B cell (primary cell): Measurements from ENCODE around the gene RPL32. TPM values are rescaled to one million over a fixed set of nuclear protein-coding genes. Genes with fewer than 3 reads are reported as not detected.

ENCODE experiments used
- ATAC-seq: fragments of 200-7000 bp; cut with Tn5 transposase; one replicate; pipeline ENCODE4 v1.10.0; 2021; ENCODE audit warnings: low read depth, mild to moderate bottlenecking, moderate number of reproducible peaks, moderate library complexity
- CTCF ChIA-PET: fragments of 350-600 bp; sonication (Branson Sonifier 250); formaldehyde crosslinking; loops from one replicate; lab custom pipeline; 2021; ENCODE audit warnings: antibody characterized with exemption, inconsistent platforms; lab: Charles Lee
- POLR2A ChIA-PET: fragments of 350-600 bp; sonication (Branson Sonifier 250); formaldehyde crosslinking; loops from one replicate; lab custom pipeline; 2021; ENCODE audit warnings: antibody characterized with exemption; lab: Charles Lee
- DNase-seq: peaks from one replicate; pipeline ENCODE4 v3.0.0; 2013
- H2AFZ ChIP-seq: 2 replicates; pipeline ENCODE4 v1.6.1; 2012; ENCODE audit warnings: mild to moderate bottlenecking, low read depth, low read length; ENCODE audit not compliant: insufficient read depth, poor library complexity, severe bottlenecking
- H3K27ac ChIP-seq, 2 donors: 1 replicate in 1 of 2; 2 replicates in 1 of 2; pipeline ENCODE4 v1.5.1; 2012 to 2013; ENCODE audit warnings: low read length in 2 of 2, mild to moderate bottlenecking in 2 of 2, moderate library complexity in 1 of 2
- H3K27me3 ChIP-seq, 4 experiments: fragments of 200-600 bp in 1 of 4; sonication (generic) in 1 of 4; replicated peaks in 1 of 4; 1 replicate in 2 of 4; 2 replicates in 2 of 4; pipeline versions ENCODE4 v1.6.1 to v1.7.0; 2013 to 2016; ENCODE audit warnings: low read length in 3 of 4, mild to moderate bottlenecking in 2 of 4, mixed read lengths in 1 of 4, moderate library complexity in 1 of 4; ENCODE audit not compliant: insufficient read depth in 4 of 4, control insufficient read depth in 3 of 4; ENCODE audit errors: control extremely low read depth in 1 of 4
- H3K36me3 ChIP-seq, 2 experiments: replicated peaks in 1 of 2; 1 replicate in 1 of 2; 2 replicates in 1 of 2; pipeline versions ENCODE4 v1.6.1 to v1.7.1; 2013; ENCODE audit warnings: low read length in 1 of 2; ENCODE audit not compliant: insufficient read depth in 2 of 2, control insufficient read depth in 1 of 2; ENCODE audit errors: control extremely low read depth in 1 of 2, extremely low read depth in 1 of 2
- H3K4me1 ChIP-seq, 2 donors: fragments of 200-600 bp in 1 of 2; sonication (generic) in 1 of 2; 1 replicate in 1 of 2; 2 replicates in 1 of 2; pipeline versions ENCODE4 v1.5.1 to v1.6.1; 2013 to 2017; ENCODE audit warnings: low read length in 2 of 2; ENCODE audit not compliant: control insufficient read depth in 2 of 2, insufficient read depth in 2 of 2
- H3K4me2 ChIP-seq: replicated peaks from 2 replicates; pipeline ENCODE3; 2012; ENCODE audit warnings: mild to moderate bottlenecking, low read depth, low read length; ENCODE audit not compliant: poor library complexity, severe bottlenecking
- H3K4me3 ChIP-seq, 5 experiments: fragments of 200-600 bp in 1 of 5; sonication (generic) in 1 of 5; 1 replicate in 3 of 5; 2 replicates in 2 of 5; pipeline versions ENCODE4 v1.5.1 to v1.7.0; 2011 to 2016; ENCODE audit warnings: low read length in 4 of 5, mild to moderate bottlenecking in 4 of 5, low read depth in 2 of 5, control low read depth in 1 of 5, moderate library complexity in 1 of 5; ENCODE audit not compliant: insufficient read depth in 1 of 5; ENCODE audit errors: control extremely low read depth in 1 of 5, extremely low read depth in 1 of 5
- H3K79me2 ChIP-seq: fragments of 200-600 bp; sonication (generic); one replicate; pipeline ENCODE4 v1.6.0; 2016; ENCODE audit warnings: low read length; ENCODE audit not compliant: control insufficient read depth, insufficient read depth
- H3K9ac ChIP-seq: fragments of 200-600 bp; sonication (generic); 2 replicates; pipeline ENCODE4 v1.6.1; 2017; ENCODE audit warnings: mild to moderate bottlenecking, low read length, moderate library complexity
- H3K9me3 ChIP-seq, 3 donors: one replicate each; pipeline versions ENCODE4 v1.6.1 to v1.7.1; 2013; ENCODE audit warnings: low read length in 2 of 3; ENCODE audit not compliant: control insufficient read depth in 2 of 3, insufficient read depth in 1 of 3; ENCODE audit errors: control extremely low read depth in 1 of 3
- H4K20me1 ChIP-seq: 2 replicates; pipeline ENCODE4 v1.6.0; 2012; ENCODE audit warnings: mild to moderate bottlenecking, low read length; ENCODE audit not compliant: insufficient read depth, control insufficient read depth, poor library complexity, severe bottlenecking
- H3K27ac Mint-ChIP-seq: one replicate; pipeline ENCODE4 v1.8.0; 2021; ENCODE audit warnings: mixed read lengths
- H3K27me3 Mint-ChIP-seq: one replicate; pipeline ENCODE4 v1.8.0; 2021; ENCODE audit warnings: mixed read lengths
- H3K4me1 Mint-ChIP-seq: one replicate; pipeline ENCODE4 v1.8.0; 2021; ENCODE audit warnings: mixed read lengths
- H3K4me3 Mint-ChIP-seq: one replicate; pipeline ENCODE4 v1.8.0; 2021; ENCODE audit warnings: mixed read lengths
- H3K9me3 Mint-ChIP-seq: one replicate; pipeline ENCODE4 v1.8.0; 2022; ENCODE audit warnings: mixed read lengths; ENCODE audit not compliant: insufficient read depth
- EZH2 ChIP-seq: IDR thresholded peaks from 2 replicates; pipeline ENCODE4 v1.6.1; 2012; ENCODE audit warnings: borderline replicate concordance, low read depth, mild to moderate bottlenecking, moderate library complexity, low read length; ENCODE audit not compliant: insufficient read depth, poor library complexity, severe bottlenecking
- WGBS: methylation state at CpG from one replicate; pipeline ENCODE4 v1.1.5; 2013; ENCODE audit warnings: missing lambda C conversion rate; ENCODE audit not compliant: insufficient coverage; 5-methylcytosine and 5-hydroxymethylcytosine counted together
- intact Hi-C: fragments of 100-400 bp; cut with micrococcal nuclease; formaldehyde crosslinking; loops from one replicate; pipeline ENCODE4 v1.10.0; 2022
- polyA plus RNA-seq: library from polyadenylated mRNA; depleted of rRNA; stranded (reverse); fragments of >200 nt; gene quantifications from 2 replicates; pipeline ENCODE4 v1.2.3, GENCODE V29; 2012
- total RNA-seq, 2 donors: library from RNA; stranded (reverse); fragments of 120-200 nt in 1 of 2; gene quantifications; 1 replicate in 1 of 2; 2 replicates in 1 of 2; pipeline versions ENCODE4 v1.2.3 to v1.2.4, GENCODE V29; 2013 to 2022
- TF ChIP-seq, protein P1 (sequence below): fragments of 200-600 bp; IDR thresholded peaks from one replicate; pipeline ENCODE4 v1.8.0; 2022; ENCODE audit warnings: antibody characterized with exemption, mild to moderate bottlenecking

RPL32 gene
- total and polyA plus RNA-seq, 2 donors (not counting 1 experiment from before 2014, with no cell fraction given): 2,160 to 2,756 TPM

GRCh38 chr3:12868039-12869034, 27.0 kb upstream of the RPL32 start:
- ChIA-PET POLR2A (interaction anchor here (0.6 kb wide), 2 partner anchors 57 to 586 kb away, joined by 5 to 6 read pairs; no protein-coding TSS in a partner anchor), CTCF (interaction anchor here (0.6 to 7.3 kb wide), 20 partner anchors 8 to 781 kb away, joined by 3 to 116 read pairs (median 5); partner anchors contain the start of gene HDAC11)
- H2AFZ ChIP-seq: peak overlapping the region; percentile 65
- H4K20me1 ChIP-seq: no peaks in the 10 kb centered on the region
- peaks cover 0 to 24% (median 7%) of the 10 kb centered on the region in 3 donors for H3K9me3 ChIP-seq
- DNase-seq (peak; percentile 79), ATAC-seq (peak; percentile 73)
- no peak overlapping the region for H3K27ac ChIP-seq
- intact Hi-C loops: loop anchor here (1.0 kb wide), 3 partner anchors 24 to 58 kb away; partner anchors contain the start of gene RPL32
- Mint-ChIP-seq H3K4me1 (peaks cover 23% of the 10 kb centered on the region), H3K4me3 (peak overlapping the region; percentile 85), H3K27me3 (peaks cover 9% of the 10 kb centered on the region), H3K27ac (peak overlapping the region; percentile 8), H3K9me3 (peaks cover 3% of the 10 kb centered on the region)
- H3K4me3 ChIP-seq: peak overlapping the region; percentile 19 to 59 (median 47)
- peaks cover 16 to 34% of the 10 kb centered on the region in 2 donors for H3K4me1 ChIP-seq
- no peaks in the 10 kb centered on the region for H3K36me3 ChIP-seq
- H3K27me3 ChIP-seq: peaks cover 0 to 23% (median 3%) of the 10 kb centered on the region in 4 experiments
- TF ChIP-seq, protein P1, sequence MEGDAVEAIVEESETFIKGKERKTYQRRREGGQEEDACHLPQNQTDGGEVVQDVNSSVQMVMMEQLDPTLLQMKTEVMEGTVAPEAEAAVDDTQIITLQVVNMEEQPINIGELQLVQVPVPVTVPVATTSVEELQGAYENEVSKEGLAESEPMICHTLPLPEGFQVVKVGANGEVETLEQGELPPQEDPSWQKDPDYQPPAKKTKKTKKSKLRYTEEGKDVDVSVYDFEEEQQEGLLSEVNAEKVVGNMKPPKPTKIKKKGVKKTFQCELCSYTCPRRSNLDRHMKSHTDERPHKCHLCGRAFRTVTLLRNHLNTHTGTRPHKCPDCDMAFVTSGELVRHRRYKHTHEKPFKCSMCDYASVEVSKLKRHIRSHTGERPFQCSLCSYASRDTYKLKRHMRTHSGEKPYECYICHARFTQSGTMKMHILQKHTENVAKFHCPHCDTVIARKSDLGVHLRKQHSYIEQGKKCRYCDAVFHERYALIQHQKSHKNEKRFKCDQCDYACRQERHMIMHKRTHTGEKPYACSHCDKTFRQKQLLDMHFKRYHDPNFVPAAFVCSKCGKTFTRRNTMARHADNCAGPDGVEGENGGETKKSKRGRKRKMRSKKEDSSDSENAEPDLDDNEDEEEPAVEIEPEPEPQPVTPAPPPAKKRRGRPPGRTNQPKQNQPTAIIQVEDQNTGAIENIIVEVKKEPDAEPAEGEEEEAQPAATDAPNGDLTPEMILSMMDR: peak; percentile 92
- TF ChIP-seq EZH2: no peak
- no peaks in the 10 kb centered on the region for H3K79me2 ChIP-seq
- WGBS: 3% methylated on average over 39 of the region's 45 CpGs
- H3K9ac ChIP-seq: peak overlapping the region; percentile 59
- H3K4me2 ChIP-seq: peak overlapping the region; percentile 85
